OCI-LY7 (cell line): ENCODE data around the gene CDC42EP1. TPM values are rescaled to one million over a fixed set of nuclear protein-coding genes. Genes with fewer than 3 reads are reported as not detected.

Experiments used
- BruUV-seq: library from RNA; stranded (reverse); fragments of 400-500 nt; replicated peaks from 2 replicates; lab custom pipeline; 2021; lab: Mats Ljungman, UMichigan
- CTCF ChIA-PET: fragments of 300-600 bp; sonication (Branson Sonifier 250); formaldehyde crosslinking; loops from one replicate; lab custom pipeline; 2022; ENCODE audit warnings: antibody characterized with exemption; ENCODE audit not compliant: unreplicated experiment; lab: Charles Lee
- POLR2A ChIA-PET: fragments of 300-600 bp; sonication (Branson Sonifier 250); formaldehyde crosslinking; loops from one replicate; lab custom pipeline; 2022; ENCODE audit warnings: antibody characterized with exemption; lab: Charles Lee
- DNase-seq: peaks from one replicate; pipeline ENCODE4 v3.0.0-alpha.2; 2015; ENCODE audit warnings: low spot score
- H2AFZ ChIP-seq: fragments of 200-600 bp; sonication (generic), shearing (Covaris generic); 2 replicates; pipeline ENCODE4 v1.6.1; 2014; ENCODE audit warnings: mild to moderate bottlenecking, antibody characterized with exemption, low read length, moderate library complexity
- H3K27ac ChIP-seq: fragments of 200-600 bp; sonication (generic); 2 replicates; pipeline ENCODE4 v1.5.1; 2014; ENCODE audit warnings: mixed run types, low read depth, mild to moderate bottlenecking, moderate library complexity, low read length, inconsistent platforms; ENCODE audit not compliant: poor library complexity, severe bottlenecking
- H3K36me3 ChIP-seq: fragments of 200-600 bp; sonication (generic); 2 replicates; pipeline ENCODE4 v1.6.1; 2014; ENCODE audit warnings: mild to moderate bottlenecking, antibody characterized with exemption, low read length, moderate library complexity, mixed read lengths; ENCODE audit not compliant: insufficient read depth
- H3K4me1 ChIP-seq: fragments of 200-600 bp; sonication (generic); 2 replicates; pipeline ENCODE4 v1.5.1; 2014; ENCODE audit warnings: mild to moderate bottlenecking, low read length; ENCODE audit not compliant: insufficient read depth, poor library complexity, severe bottlenecking
- H3K4me2 ChIP-seq: fragments of 200-600 bp; sonication (generic); 2 replicates; pipeline ENCODE4 v1.6.1; 2014; ENCODE audit warnings: mild to moderate bottlenecking, low read length
- H3K4me3 ChIP-seq: fragments of 200-600 bp; sonication (generic); 2 replicates; pipeline ENCODE4 v1.5.1; 2014; ENCODE audit warnings: mild to moderate bottlenecking, low read depth, low read length; ENCODE audit not compliant: poor library complexity, severe bottlenecking
- H3K79me2 ChIP-seq: fragments of 200-600 bp; sonication (generic); 2 replicates; pipeline ENCODE4 v1.6.1; 2016; ENCODE audit warnings: low read depth, mild to moderate bottlenecking, low read length, moderate library complexity, mixed read lengths; ENCODE audit not compliant: insufficient read depth
- H3K9me2 ChIP-seq: fragments of 200-600 bp; sonication (generic); 2 replicates; pipeline ENCODE4 v1.6.1; 2016; ENCODE audit warnings: mild to moderate bottlenecking, low read length, mixed read lengths; ENCODE audit not compliant: insufficient read depth
- H3K9me3 ChIP-seq: fragments of 200-600 bp; sonication (generic); 2 replicates; pipeline ENCODE4 v1.6.1; 2014; ENCODE audit warnings: mild to moderate bottlenecking, mixed run types, low read length, mixed read lengths
- H4K20me1 ChIP-seq: fragments of 200-600 bp; sonication (generic); 2 replicates; pipeline ENCODE4 v1.6.1; 2014; ENCODE audit warnings: mild to moderate bottlenecking, antibody characterized with exemption, low read length, moderate library complexity, mixed read lengths; ENCODE audit not compliant: insufficient read depth
- CTCF ChIP-seq: fragments of 200-600 bp; sonication (generic); conservative IDR thresholded peaks from 2 replicates; pipeline ENCODE4 v1.5.1; 2014; ENCODE audit warnings: mild to moderate bottlenecking, antibody characterized with exemption, low read length, moderate library complexity, mixed read lengths
- EZH2phosphoT487 ChIP-seq: fragments of 200-600 bp; sonication (generic); IDR thresholded peaks from 2 replicates; pipeline ENCODE4 v1.6.1; 2018; ENCODE audit warnings: low read depth, borderline replicate concordance, mild to moderate bottlenecking, mixed run types, antibody characterized with exemption, low read length, moderate library complexity, mixed read lengths
- intact Hi-C: fragments of 100-400 bp; cut with micrococcal nuclease; formaldehyde crosslinking; loops from one replicate; pipeline ENCODE4 v1.10.0; 2022; ENCODE audit not compliant: unreplicated experiment
- total RNA-seq, 2 experiments: library from RNA; depleted of rRNA in 1 of 2; stranded (reverse); fragments of >200 nt in 1 of 2; shearing (Covaris generic) in 1 of 2; gene quantifications; 2 replicates each; pipeline ENCODE4 v1.2.3, GENCODE V29; 2014 to 2022

CDC42EP1 gene
- total RNA-seq, 2 experiments from 2014 or later = not detected

- no peak overlapping the region for H3K27ac ChIP-seq
- H3K36me3 ChIP-seq = no peaks in the 10 kb centered on the region
- no peak for DNase-seq
- no peaks in the 10 kb centered on the region for H3K9me3 ChIP-seq
- no peak overlapping the region for H2AFZ ChIP-seq
- POLR2A ChIA-PET = no interaction called here
- CTCF ChIA-PET = interaction anchor here (1.1 kb wide), 1 partner anchor 15 kb away, joined by 3 read pairs; no protein-coding TSS in a partner anchor
- no peaks in the 10 kb centered on the region for H3K4me1 ChIP-seq
- BruUV-seq = no TSS peak
- no peaks in the 10 kb centered on the region for H4K20me1 ChIP-seq
- no peaks in the 10 kb centered on the region for H3K79me2 ChIP-seq
- intact Hi-C loops = no loop called here
- no peak overlapping the region for H3K4me3 ChIP-seq
- TF ChIP-seq CTCF (no peak), EZH2phosphoT487 (no peak)
- H3K4me2 ChIP-seq = no peak overlapping the region
- no peaks in the 10 kb centered on the region for H3K9me2 ChIP-seq
Observed at GRCh38 chr22:37560608-37561211, 430 bp downstream of the CDC42EP1 start.

- H3K36me3 ChIP-seq = no peaks in the 10 kb centered on the region
- ChIA-PET POLR2A (interaction anchor here (1.0 kb wide), 1 partner anchor 19 kb away, joined by 3 read pairs; no protein-coding TSS in a partner anchor), CTCF (interaction anchor here (0.6 to 1.1 kb wide), 4 partner anchors 14 to 62 kb away, joined by 3 read pairs; no protein-coding TSS in a partner anchor)
- no peak overlapping the region for H3K4me3 ChIP-seq
- no peaks in the 10 kb centered on the region for H3K9me3 ChIP-seq
- peak; percentile 73 for DNase-seq
- no peaks in the 10 kb centered on the region for H3K79me2 ChIP-seq
- intact Hi-C loops = no loop called here
- no peaks in the 10 kb centered on the region for H4K20me1 ChIP-seq
- H2AFZ ChIP-seq = peak overlapping the region; percentile 43; the same call in 1 of the 2 replicates
- no peaks in the 10 kb centered on the region for H3K4me1 ChIP-seq
- no peaks in the 10 kb centered on the region for H3K9me2 ChIP-seq
- no peak overlapping the region for H3K4me2 ChIP-seq
- TF ChIP-seq EZH2phosphoT487 (no peak), CTCF (peak; percentile 84)
- BruUV-seq = no TSS peak
- H3K27ac ChIP-seq = no peak overlapping the region
Observed at GRCh38 chr22:37561212-37562048, 1.1 kb downstream of the CDC42EP1 start.
